HG02798 (cell line): ENCODE results near the gene SGMS2.

Experiments used
- ATAC-seq: cut with Tn5 transposase; IDR thresholded peaks from one replicate; pipeline ENCODE4 v1.9.1; 2021; ENCODE audit warnings: mild to moderate bottlenecking; ENCODE audit not compliant: unreplicated experiment, poor library complexity

Gene SGMS2

GRCh38 chr4:107824350-107825071 is at the start of gene SGMS2:
TSS of gene SGMS2 (plus strand) at chr4:107824932. CDS start at chr4:107895554, 70,622 bp downstream.
- peak; percentile 80 for ATAC-seq

- ATAC-seq, result no peak
These were observed 46.8 kb upstream of the SGMS2 start for GRCh38 chr4:107777890-107778289.

- ATAC-seq, result no peak
These were observed 45.8 kb upstream of the SGMS2 start for GRCh38 chr4:107778784-107779530.

GRCh38 chr4:107780665-107781064 is 44.1 kb upstream of the SGMS2 start:
- ATAC-seq, result no peak

GRCh38 chr4:107791902-107792301 is 32.8 kb upstream of the SGMS2 start:
- no peak for ATAC-seq

- no peak for ATAC-seq
These were observed 32.0 kb upstream of the SGMS2 start for GRCh38 chr4:107792711-107793110.

- ATAC-seq, result no peak
These were observed 30.7 kb upstream of the SGMS2 start for GRCh38 chr4:107793996-107794395.

- no peak for ATAC-seq
These were observed 24.9 kb upstream of the SGMS2 start for GRCh38 chr4:107799669-107800450.

- no peak for ATAC-seq
These were observed 24.0 kb upstream of the SGMS2 start for GRCh38 chr4:107800706-107801105.

GRCh38 chr4:107801766-107802211 is 22.9 kb upstream of the SGMS2 start:
- no peak for ATAC-seq

GRCh38 chr4:107804956-107805355 is 19.8 kb upstream of the SGMS2 start:
- no peak for ATAC-seq

GRCh38 chr4:107806196-107806595 is 18.5 kb upstream of the SGMS2 start:
- ATAC-seq, result no peak

GRCh38 chr4:107808572-107808971 is 16.2 kb upstream of the SGMS2 start:
- no peak for ATAC-seq

GRCh38 chr4:107809210-107809609 is 15.5 kb upstream of the SGMS2 start:
- ATAC-seq, result no peak

GRCh38 chr4:107814758-107815157 is 10.0 kb upstream of the SGMS2 start:
- no peak for ATAC-seq

GRCh38 chr4:107815158-107815557 is 9.6 kb upstream of the SGMS2 start:
- ATAC-seq, result no peak

GRCh38 chr4:107818301-107818910 is 6.3 kb upstream of the SGMS2 start:
- ATAC-seq, result peak; percentile 55

GRCh38 chr4:107823870-107824349 is 822 bp upstream of the SGMS2 start:
- no peak for ATAC-seq

GRCh38 chr4:107825072-107825824 is 516 bp downstream of the SGMS2 start:
- ATAC-seq, result peak; percentile 28
